Hepatocyte (in vitro differentiated cells): ENCODE data around the gene RBM19.

ENCODE experiments used
- EZH2 ChIP-seq: fragments of 200-600 bp; sonication (generic); IDR thresholded peaks from 2 replicates; pipeline ENCODE4 v1.6.1; 2016; ENCODE audit warnings: antibody characterized with exemption, mild to moderate bottlenecking, borderline replicate concordance
- EZH2phosphoT487 ChIP-seq: fragments of 200-600 bp; sonication (generic); IDR thresholded peaks from one replicate; pipeline ENCODE4 v1.6.1; 2018; ENCODE audit warnings: antibody characterized with exemption, mild to moderate bottlenecking, low read depth, moderate library complexity; ENCODE audit not compliant: unreplicated experiment, severe bottlenecking
- TF ChIP-seq, protein P1 (sequence below): fragments of 200-600 bp; sonication (generic); IDR thresholded peaks from 2 replicates; pipeline ENCODE4 v1.5.1; 2016; ENCODE audit warnings: antibody characterized with exemption, mild to moderate bottlenecking; ENCODE audit not compliant: poor library complexity

GRCh38 chr12:113837528-113838296, 128.4 kb downstream of the RBM19 start:
- TF ChIP-seq, protein P1, sequence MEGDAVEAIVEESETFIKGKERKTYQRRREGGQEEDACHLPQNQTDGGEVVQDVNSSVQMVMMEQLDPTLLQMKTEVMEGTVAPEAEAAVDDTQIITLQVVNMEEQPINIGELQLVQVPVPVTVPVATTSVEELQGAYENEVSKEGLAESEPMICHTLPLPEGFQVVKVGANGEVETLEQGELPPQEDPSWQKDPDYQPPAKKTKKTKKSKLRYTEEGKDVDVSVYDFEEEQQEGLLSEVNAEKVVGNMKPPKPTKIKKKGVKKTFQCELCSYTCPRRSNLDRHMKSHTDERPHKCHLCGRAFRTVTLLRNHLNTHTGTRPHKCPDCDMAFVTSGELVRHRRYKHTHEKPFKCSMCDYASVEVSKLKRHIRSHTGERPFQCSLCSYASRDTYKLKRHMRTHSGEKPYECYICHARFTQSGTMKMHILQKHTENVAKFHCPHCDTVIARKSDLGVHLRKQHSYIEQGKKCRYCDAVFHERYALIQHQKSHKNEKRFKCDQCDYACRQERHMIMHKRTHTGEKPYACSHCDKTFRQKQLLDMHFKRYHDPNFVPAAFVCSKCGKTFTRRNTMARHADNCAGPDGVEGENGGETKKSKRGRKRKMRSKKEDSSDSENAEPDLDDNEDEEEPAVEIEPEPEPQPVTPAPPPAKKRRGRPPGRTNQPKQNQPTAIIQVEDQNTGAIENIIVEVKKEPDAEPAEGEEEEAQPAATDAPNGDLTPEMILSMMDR = no peak
- no peak for TF ChIP-seq EZH2phosphoT487
- TF ChIP-seq EZH2 = no peak
